GM23338 (cell line): Measurements from ENCODE around the gene UBXN1. TPM values are rescaled to one million over a fixed set of nuclear protein-coding genes. Genes with fewer than 3 reads are reported as not detected.
A peak's percentile ranks its signal among the peaks of the same experiment; 100 is the strongest.

ENCODE experiments used
- ATAC-seq: fragments of 200-7000 bp; cut with Tn5 transposase; 3 replicates; pipeline ENCODE4 v1.9.1; 2020
- DNase-seq: peaks from one replicate; pipeline ENCODE4 v3.0.0-alpha.2; 2015; ENCODE audit warnings: low spot score
- H2AFZ ChIP-seq: fragments of 200-600 bp; sonication (generic); 2 replicates; pipeline ENCODE4 v1.8.0; 2016; ENCODE audit warnings: antibody characterized with exemption, mild to moderate bottlenecking, moderate library complexity
- H3F3A ChIP-seq: fragments of 200-600 bp; sonication (generic); replicated peaks from 2 replicates; pipeline ENCODE4 v1.8.0; 2017; ENCODE audit warnings: antibody characterized with exemption, mixed run types, low read depth
- H3K27ac ChIP-seq: fragments of 200-600 bp; sonication (generic); 2 replicates; pipeline ENCODE4 v1.6.1; 2016; ENCODE audit warnings: low read depth
- H3K27me3 ChIP-seq: fragments of 200-600 bp; sonication (generic); 2 replicates; pipeline ENCODE4 v1.8.0; 2016; ENCODE audit warnings: mild to moderate bottlenecking, mixed run types, moderate library complexity; ENCODE audit not compliant: insufficient read depth
- H3K36me3 ChIP-seq: fragments of 200-600 bp; sonication (generic); 2 replicates; pipeline ENCODE4 v1.8.0; 2016; ENCODE audit warnings: mild to moderate bottlenecking; ENCODE audit not compliant: insufficient read depth
- H3K4me1 ChIP-seq: fragments of 200-600 bp; sonication (generic); 2 replicates; pipeline ENCODE4 v1.8.0; 2016; ENCODE audit warnings: mild to moderate bottlenecking, moderate library complexity; ENCODE audit not compliant: insufficient read depth
- H3K4me2 ChIP-seq: fragments of 200-600 bp; sonication (generic); 2 replicates; pipeline ENCODE4 v1.7.1; 2017; ENCODE audit warnings: mixed run types
- H3K4me3 ChIP-seq: fragments of 200-600 bp; sonication (generic); 2 replicates; pipeline ENCODE4 v1.6.1; 2016; ENCODE audit warnings: mixed run types
- H3K79me2 ChIP-seq: fragments of 200-600 bp; sonication (generic); replicated peaks from 2 replicates; pipeline ENCODE4 v1.8.0; 2017; ENCODE audit warnings: mild to moderate bottlenecking; ENCODE audit not compliant: insufficient read depth
- H3K9me2 ChIP-seq: fragments of 200-600 bp; sonication (generic); 2 replicates; pipeline ENCODE4 v1.8.0; 2017; ENCODE audit not compliant: insufficient read depth
- H4K20me1 ChIP-seq: fragments of 200-600 bp; sonication (generic); replicated peaks from 2 replicates; pipeline ENCODE4 v1.8.0; 2017; ENCODE audit warnings: mild to moderate bottlenecking; ENCODE audit not compliant: insufficient read depth
- H3K27ac Mint-ChIP-seq: 2 replicates; pipeline ENCODE4 v1.8.0; 2020; ENCODE audit warnings: inconsistent platforms, mild to moderate bottlenecking, moderate library complexity, mixed read lengths
- H3K27me3 Mint-ChIP-seq: 3 replicates; pipeline ENCODE4 v1.8.0; 2022; ENCODE audit warnings: low read depth, mild to moderate bottlenecking, moderate library complexity, mixed read lengths, inconsistent platforms; ENCODE audit not compliant: insufficient read depth, poor library complexity
- H3K36me3 Mint-ChIP-seq: 3 replicates; pipeline ENCODE4 v1.8.0; 2021; ENCODE audit warnings: low read depth, mild to moderate bottlenecking, inconsistent platforms, moderate library complexity, mixed read lengths
- H3K4me1 Mint-ChIP-seq: 3 replicates; pipeline ENCODE4 v1.8.0; 2020; ENCODE audit warnings: mild to moderate bottlenecking, inconsistent platforms, mixed read lengths
- H3K4me3 Mint-ChIP-seq: 3 replicates; pipeline ENCODE4 v1.8.0; 2021; ENCODE audit warnings: moderate library complexity, mild to moderate bottlenecking, inconsistent platforms, mixed read lengths
- H3K9me3 Mint-ChIP-seq: 3 replicates; pipeline ENCODE4 v1.8.0; 2020; ENCODE audit warnings: moderate library complexity, mild to moderate bottlenecking, inconsistent platforms, mixed read lengths
- EZH2 ChIP-seq: fragments of 200-600 bp; sonication (generic); IDR thresholded peaks from one replicate; pipeline ENCODE4 v1.8.0; 2017; ENCODE audit warnings: antibody characterized with exemption, mild to moderate bottlenecking, low read depth; ENCODE audit not compliant: unreplicated experiment
- EZH2phosphoT487 ChIP-seq: fragments of 200-600 bp; sonication (generic); IDR thresholded peaks from one replicate; pipeline ENCODE4 v1.8.1; 2018; ENCODE audit warnings: antibody characterized with exemption; ENCODE audit not compliant: unreplicated experiment
- JUNB ChIP-seq: IDR thresholded peaks from one replicate; pipeline ENCODE4 v1.6.1; 2016; ENCODE audit warnings: antibody characterized with exemption; ENCODE audit not compliant: unreplicated experiment
- NANOG ChIP-seq: IDR thresholded peaks from 2 replicates; pipeline ENCODE4 v1.6.1; 2016; ENCODE audit warnings: antibody characterized with exemption, borderline replicate concordance
- STAT1 ChIP-seq: IDR thresholded peaks from one replicate; pipeline ENCODE4 v1.6.1; 2016; ENCODE audit warnings: antibody characterized with exemption; ENCODE audit not compliant: unreplicated experiment
- ZNF114 ChIP-seq: fragments of 250-450 bp; sonication (Bioruptor Pico); IDR thresholded peaks from 2 replicates; pipeline ENCODE4 v1.5.0; 2020; ENCODE audit warnings: mild to moderate bottlenecking, moderate library complexity
- polyA plus RNA-seq: library from polyadenylated mRNA; unstranded; fragments of >200 nt; fragmentation: Nextera tagmentation; extraction: Ambion mirVana; gene quantifications from 2 replicates; pipeline ENCODE4 v1.2.1, GENCODE V29; 2016
- total RNA-seq: library from RNA; depleted of rRNA; stranded (reverse); fragments of >200 nt; shearing (Covaris generic); gene quantifications from 2 replicates; pipeline ENCODE4 v1.2.3, GENCODE V29; 2014
- TF ChIP-seq, protein P1 (sequence below): IDR thresholded peaks from one replicate; pipeline ENCODE4 v1.6.1; 2018; ENCODE audit warnings: antibody characterized with exemption; ENCODE audit not compliant: unreplicated experiment

Gene UBXN1
- total and polyA plus RNA-seq, 2 experiments from 2014 or later: 126 to 132 TPM

DNA sequence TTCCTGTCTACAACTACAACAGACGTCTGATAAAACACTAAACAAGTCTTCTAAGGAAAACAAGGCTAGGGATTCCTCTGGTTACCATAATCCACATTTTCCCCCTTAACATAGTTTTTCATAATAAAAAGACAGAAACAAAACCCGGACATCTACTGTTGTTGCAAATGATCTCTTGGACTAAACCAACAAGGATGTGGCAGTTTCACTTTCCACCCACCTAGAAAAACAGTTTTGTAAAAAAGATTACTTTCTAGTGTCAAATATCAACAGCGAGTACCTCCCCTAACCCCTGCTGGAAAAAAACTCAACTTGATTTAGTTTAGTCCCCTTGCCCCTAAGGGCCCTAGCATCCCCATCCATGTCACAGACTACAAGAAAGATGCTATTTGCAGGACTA lies 34.0 kb upstream of the UBXN1 start (continued):
- TF ChIP-seq EZH2phosphoT487 (no peak), ZNF114 (CRISPR knock-in tag) (no peak), NANOG (no peak), EZH2 (no peak), JUNB (no peak), STAT1 (no peak)
- TF ChIP-seq, protein P1, sequence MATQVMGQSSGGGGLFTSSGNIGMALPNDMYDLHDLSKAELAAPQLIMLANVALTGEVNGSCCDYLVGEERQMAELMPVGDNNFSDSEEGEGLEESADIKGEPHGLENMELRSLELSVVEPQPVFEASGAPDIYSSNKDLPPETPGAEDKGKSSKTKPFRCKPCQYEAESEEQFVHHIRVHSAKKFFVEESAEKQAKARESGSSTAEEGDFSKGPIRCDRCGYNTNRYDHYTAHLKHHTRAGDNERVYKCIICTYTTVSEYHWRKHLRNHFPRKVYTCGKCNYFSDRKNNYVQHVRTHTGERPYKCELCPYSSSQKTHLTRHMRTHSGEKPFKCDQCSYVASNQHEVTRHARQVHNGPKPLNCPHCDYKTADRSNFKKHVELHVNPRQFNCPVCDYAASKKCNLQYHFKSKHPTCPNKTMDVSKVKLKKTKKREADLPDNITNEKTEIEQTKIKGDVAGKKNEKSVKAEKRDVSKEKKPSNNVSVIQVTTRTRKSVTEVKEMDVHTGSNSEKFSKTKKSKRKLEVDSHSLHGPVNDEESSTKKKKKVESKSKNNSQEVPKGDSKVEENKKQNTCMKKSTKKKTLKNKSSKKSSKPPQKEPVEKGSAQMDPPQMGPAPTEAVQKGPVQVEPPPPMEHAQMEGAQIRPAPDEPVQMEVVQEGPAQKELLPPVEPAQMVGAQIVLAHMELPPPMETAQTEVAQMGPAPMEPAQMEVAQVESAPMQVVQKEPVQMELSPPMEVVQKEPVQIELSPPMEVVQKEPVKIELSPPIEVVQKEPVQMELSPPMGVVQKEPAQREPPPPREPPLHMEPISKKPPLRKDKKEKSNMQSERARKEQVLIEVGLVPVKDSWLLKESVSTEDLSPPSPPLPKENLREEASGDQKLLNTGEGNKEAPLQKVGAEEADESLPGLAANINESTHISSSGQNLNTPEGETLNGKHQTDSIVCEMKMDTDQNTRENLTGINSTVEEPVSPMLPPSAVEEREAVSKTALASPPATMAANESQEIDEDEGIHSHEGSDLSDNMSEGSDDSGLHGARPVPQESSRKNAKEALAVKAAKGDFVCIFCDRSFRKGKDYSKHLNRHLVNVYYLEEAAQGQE: no peak

DNA sequence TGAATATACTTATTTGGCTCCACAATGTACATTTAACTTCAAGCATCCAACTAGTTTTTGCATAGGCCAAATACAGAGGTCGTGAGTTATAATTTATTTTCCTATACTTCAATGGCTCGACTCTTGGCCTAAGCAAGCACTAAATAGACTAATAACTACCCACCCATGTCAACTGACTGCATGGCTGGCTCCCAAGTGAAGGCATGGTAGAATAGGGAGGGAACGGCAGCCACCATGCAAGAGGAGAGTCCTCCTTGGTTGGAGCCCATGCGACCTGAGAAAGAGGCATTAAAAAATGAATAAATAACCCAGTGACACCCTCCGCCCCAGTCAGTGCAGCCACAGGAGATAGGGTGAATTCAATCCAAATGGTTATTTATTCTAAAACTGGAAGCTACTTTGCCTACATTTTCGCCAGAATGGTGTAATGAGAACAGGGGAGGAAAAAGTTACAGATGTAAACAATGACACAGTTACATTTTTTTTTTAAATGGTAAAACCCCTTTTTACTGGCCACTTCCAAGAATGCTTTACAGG lies 33.5 kb upstream of the UBXN1 start:
- TF ChIP-seq EZH2: no peak
- TF ChIP-seq, protein P1: no peak
- TF ChIP-seq EZH2phosphoT487: no peak
- H2AFZ ChIP-seq: no peak overlapping the region
- H3K9me3 Mint-ChIP-seq: no peaks in the 10 kb centered on the region
- H3K4me1 Mint-ChIP-seq: peaks cover 68% of the 10 kb centered on the region
- no peak for ATAC-seq
- H3K27ac ChIP-seq: no peak overlapping the region
- peak overlapping the region; percentile 40 for H3K27ac Mint-ChIP-seq
- H3K79me2 ChIP-seq: peaks cover 13% of the 10 kb centered on the region; the same call in 1 of the 2 replicates
- no peak overlapping the region for H3K4me3 Mint-ChIP-seq
- H3K4me3 ChIP-seq: no peak overlapping the region
- H3K4me2 ChIP-seq: no peak overlapping the region
- no peaks in the 10 kb centered on the region for H3K27me3 ChIP-seq
- H3K9me2 ChIP-seq: no peaks in the 10 kb centered on the region
- peaks cover 56% of the 10 kb centered on the region for H3K36me3 ChIP-seq
- H3K27me3 Mint-ChIP-seq: peaks cover 17% of the 10 kb centered on the region
- H3K4me1 ChIP-seq: peaks cover 28% of the 10 kb centered on the region
- peaks cover 71% of the 10 kb centered on the region for H3K36me3 Mint-ChIP-seq
- H3F3A ChIP-seq: peaks cover 62% of the 10 kb centered on the region
- no peak for DNase-seq
- peaks cover 12% of the 10 kb centered on the region for H4K20me1 ChIP-seq
